ENCODE results near the gene VCX3A. TPM values are rescaled to one million over a fixed set of nuclear protein-coding genes. Genes with fewer than 3 reads are reported as not detected.

Gene VCX3A
- total and polyA plus RNA-seq, 2 donors (not counting 1 experiment from before 2014, with no cell fraction given), result not detected

GRCh38 chrX:6505960-6506359, 29.0 kb downstream of the VCX3A start:
- no peak overlapping the region for H3K4me2 ChIP-seq (replicated peaks; ENCODE audit: low read depth, low read length, poor library complexity, severe bottlenecking)
- H3K4me3 Mint-ChIP-seq, result no peak overlapping the region

GRCh38 chrX:6500719-6501118, 34.2 kb downstream of the VCX3A start:
- CTCF ChIA-PET, result no interaction called here
- no peaks in the 10 kb centered on the region for H3K27me3 ChIP-seq (replicated peaks in 1 of 4; ENCODE audit: control extremely low read depth in 1 of 4, control insufficient read depth in 3 of 4, insufficient read depth in 4 of 4, low read length in 3 of 4)
- DNase-seq, result no peak
- H3K79me2 ChIP-seq (ENCODE audit: control insufficient read depth, insufficient read depth, low read length), result no peaks in the 10 kb centered on the region
- no peaks in the 10 kb centered on the region for H4K20me1 ChIP-seq (ENCODE audit: control insufficient read depth, insufficient read depth, low read length, poor library complexity, severe bottlenecking)
- WGBS (ENCODE audit: insufficient coverage), result no CpG with 5 or more reads among the region's 1 CpG
- TF ChIP-seq EZH2 (IDR thresholded peaks at IDR 0.05; ENCODE audit: borderline replicate concordance, insufficient read depth, low read depth, low read length, poor library complexity, severe bottlenecking), result no peak
- TF ChIP-seq, protein P1, sequence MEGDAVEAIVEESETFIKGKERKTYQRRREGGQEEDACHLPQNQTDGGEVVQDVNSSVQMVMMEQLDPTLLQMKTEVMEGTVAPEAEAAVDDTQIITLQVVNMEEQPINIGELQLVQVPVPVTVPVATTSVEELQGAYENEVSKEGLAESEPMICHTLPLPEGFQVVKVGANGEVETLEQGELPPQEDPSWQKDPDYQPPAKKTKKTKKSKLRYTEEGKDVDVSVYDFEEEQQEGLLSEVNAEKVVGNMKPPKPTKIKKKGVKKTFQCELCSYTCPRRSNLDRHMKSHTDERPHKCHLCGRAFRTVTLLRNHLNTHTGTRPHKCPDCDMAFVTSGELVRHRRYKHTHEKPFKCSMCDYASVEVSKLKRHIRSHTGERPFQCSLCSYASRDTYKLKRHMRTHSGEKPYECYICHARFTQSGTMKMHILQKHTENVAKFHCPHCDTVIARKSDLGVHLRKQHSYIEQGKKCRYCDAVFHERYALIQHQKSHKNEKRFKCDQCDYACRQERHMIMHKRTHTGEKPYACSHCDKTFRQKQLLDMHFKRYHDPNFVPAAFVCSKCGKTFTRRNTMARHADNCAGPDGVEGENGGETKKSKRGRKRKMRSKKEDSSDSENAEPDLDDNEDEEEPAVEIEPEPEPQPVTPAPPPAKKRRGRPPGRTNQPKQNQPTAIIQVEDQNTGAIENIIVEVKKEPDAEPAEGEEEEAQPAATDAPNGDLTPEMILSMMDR (IDR thresholded peaks at IDR 0.05), result no peak
- H2AFZ ChIP-seq (ENCODE audit: insufficient read depth, low read depth, low read length, poor library complexity, severe bottlenecking), result no peak overlapping the region
- no peaks in the 10 kb centered on the region for H3K9me3 Mint-ChIP-seq (ENCODE audit: insufficient read depth)
- H3K4me3 ChIP-seq (ENCODE audit: control extremely low read depth in 1 of 5, extremely low read depth in 1 of 5, insufficient read depth in 1 of 5, low read depth in 2 of 5, low read length in 4 of 5), result no peak overlapping the region
- no peak overlapping the region for H3K27ac ChIP-seq (ENCODE audit: low read length in 2 of 2)
- H3K9ac ChIP-seq (ENCODE audit: low read length), result no peak overlapping the region
- no peak overlapping the region for H3K4me3 Mint-ChIP-seq
- POLR2A ChIA-PET, result no interaction called here
- no peak overlapping the region for H3K4me2 ChIP-seq (replicated peaks; ENCODE audit: low read depth, low read length, poor library complexity, severe bottlenecking)
- no peak for ATAC-seq (ENCODE audit: low read depth)
- no peaks in the 10 kb centered on the region for H3K9me3 ChIP-seq (ENCODE audit: control extremely low read depth in 1 of 3, control insufficient read depth in 2 of 3, insufficient read depth in 1 of 3, low read length in 2 of 3)
- no peaks in the 10 kb centered on the region for H3K4me1 Mint-ChIP-seq
- no peaks in the 10 kb centered on the region for H3K4me1 ChIP-seq (ENCODE audit: control insufficient read depth in 2 of 2, insufficient read depth in 2 of 2, low read length in 2 of 2)
- H3K27ac Mint-ChIP-seq, result no peak overlapping the region
- H3K27me3 Mint-ChIP-seq, result no peaks in the 10 kb centered on the region
- intact Hi-C loops (cut with micrococcal nuclease), result no loop called here
- H3K36me3 ChIP-seq (replicated peaks in 1 of 2; ENCODE audit: control extremely low read depth in 1 of 2, control insufficient read depth in 1 of 2, extremely low read depth in 1 of 2, insufficient read depth in 2 of 2, low read length in 1 of 2), result no peaks in the 10 kb centered on the region

More at GRCh38 chrX:6505960-6506359, 29.0 kb downstream of the VCX3A start:
- no peak overlapping the region for H3K27ac Mint-ChIP-seq
- Histone ChIP-seq H3K4me3 (ENCODE audit: control extremely low read depth in 1 of 5, extremely low read depth in 1 of 5, insufficient read depth in 1 of 5, low read depth in 2 of 5, low read length in 4 of 5) (no peak overlapping the region), H3K9me3 (ENCODE audit: control extremely low read depth in 1 of 3, control insufficient read depth in 2 of 3, insufficient read depth in 1 of 3, low read length in 2 of 3) (no peaks in the 10 kb centered on the region), H3K36me3 (replicated peaks in 1 of 2; ENCODE audit: control extremely low read depth in 1 of 2, control insufficient read depth in 1 of 2, extremely low read depth in 1 of 2, insufficient read depth in 2 of 2, low read length in 1 of 2) (no peaks in the 10 kb centered on the region), H4K20me1 (ENCODE audit: control insufficient read depth, insufficient read depth, low read length, poor library complexity, severe bottlenecking) (no peaks in the 10 kb centered on the region), H3K27me3 (replicated peaks in 1 of 4; ENCODE audit: control extremely low read depth in 1 of 4, control insufficient read depth in 3 of 4, insufficient read depth in 4 of 4, low read length in 3 of 4) (no peaks in the 10 kb centered on the region), H3K4me1 (ENCODE audit: control insufficient read depth in 2 of 2, insufficient read depth in 2 of 2, low read length in 2 of 2) (no peaks in the 10 kb centered on the region), H2AFZ (ENCODE audit: insufficient read depth, low read depth, low read length, poor library complexity, severe bottlenecking) (no peak overlapping the region), H3K79me2 (ENCODE audit: control insufficient read depth, insufficient read depth, low read length) (no peaks in the 10 kb centered on the region), H3K9ac (ENCODE audit: low read length) (no peak overlapping the region), H3K27ac (ENCODE audit: low read length in 2 of 2) (no peak overlapping the region)
- ChIA-PET POLR2A (no interaction called here), CTCF (no interaction called here)
- no CpG with 5 or more reads among the region's 2 CpGs for WGBS (ENCODE audit: insufficient coverage)
- no peaks in the 10 kb centered on the region for H3K27me3 Mint-ChIP-seq
- H3K4me1 Mint-ChIP-seq, result no peaks in the 10 kb centered on the region
- no peak for DNase-seq
- no peaks in the 10 kb centered on the region for H3K9me3 Mint-ChIP-seq (ENCODE audit: insufficient read depth)
- TF ChIP-seq, protein P1 (IDR thresholded peaks at IDR 0.05), result no peak
- TF ChIP-seq EZH2 (IDR thresholded peaks at IDR 0.05; ENCODE audit: borderline replicate concordance, insufficient read depth, low read depth, low read length, poor library complexity, severe bottlenecking), result no peak
- ATAC-seq (ENCODE audit: low read depth), result no peak
- intact Hi-C loops (cut with micrococcal nuclease), result no loop called here
